ENCODE results near the gene FOXR1. TPM values are rescaled to one million over a fixed set of nuclear protein-coding genes. Genes with fewer than 3 reads are reported as not detected.
"Not testable (repeated sequence)": the region's sequence is repeated elsewhere in the genome, so short reads cannot be mapped to it uniquely, and the experiment has no call there.

The FOXR1 gene
- total RNA-seq, 2 experiments from 2014 or later: not detected

DNA sequence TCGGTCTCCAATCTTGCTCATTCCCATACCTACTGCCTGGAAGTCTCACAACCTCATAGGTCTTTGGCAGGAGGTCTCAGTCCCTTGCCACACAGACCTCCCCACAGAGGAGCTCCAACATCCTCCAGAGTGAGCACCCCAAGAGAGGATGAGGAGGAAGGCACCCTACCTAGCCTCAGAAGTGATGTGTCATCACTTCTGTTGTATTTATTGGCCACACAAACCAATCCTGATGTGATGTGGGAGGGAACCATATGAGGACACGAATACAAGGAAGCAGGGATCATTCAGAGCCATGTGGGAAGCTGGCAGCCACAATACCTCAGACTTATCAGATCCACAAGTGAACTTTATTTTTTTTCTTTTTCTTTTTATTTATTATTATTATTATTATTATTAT lies 24.5 kb upstream of the FOXR1 start:
- intact Hi-C loops (cut with DNase I, micrococcal nuclease): no loop called here
- H3K27me3 Mint-ChIP-seq: no peaks in the 10 kb centered on the region
- no peaks in the 10 kb centered on the region for H3K9me3 Mint-ChIP-seq (ENCODE audit: low read depth)
- ChIA-PET POLR2A (no interaction called here), CTCF (interaction anchor here (0.6 to 1.7 kb wide), 3 partner anchors 10 to 17 kb away, joined by 3 to 4 read pairs (median 4); no protein-coding TSS in a partner anchor)
- no peak overlapping the region for H3K4me3 Mint-ChIP-seq
- H3K27ac Mint-ChIP-seq: no peak overlapping the region
- peaks cover 8% of the 10 kb centered on the region for H3K4me1 Mint-ChIP-seq
- no peaks in the 10 kb centered on the region for H3K36me3 Mint-ChIP-seq (ENCODE audit: low read depth)
- DNase-seq (no peak), ATAC-seq (no peak)

DNA sequence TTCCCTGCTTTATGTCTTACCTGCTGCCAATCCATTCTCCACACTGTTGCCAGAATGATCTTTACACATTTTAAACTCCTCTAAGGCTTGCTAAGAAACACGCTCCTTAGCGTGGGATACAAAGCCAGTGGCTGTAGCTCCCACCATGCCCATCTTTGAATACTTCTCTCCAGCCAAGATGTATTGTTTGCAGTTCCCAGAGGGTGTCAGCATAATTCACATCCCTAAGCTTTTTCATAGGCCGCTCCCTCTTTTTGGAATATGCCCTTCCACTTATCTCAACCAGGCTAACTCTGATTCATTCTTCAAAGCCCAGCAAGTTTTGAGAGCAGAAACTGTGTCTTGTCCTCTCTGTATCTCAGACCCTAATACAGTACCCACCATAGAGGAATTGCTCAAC lies 23.6 kb upstream of the FOXR1 start:
- Mint-ChIP-seq H3K27ac (no peak overlapping the region), H3K36me3 (ENCODE audit: low read depth) (no peaks in the 10 kb centered on the region), H3K9me3 (ENCODE audit: low read depth) (no peaks in the 10 kb centered on the region), H3K4me3 (no peak overlapping the region), H3K27me3 (no peaks in the 10 kb centered on the region), H3K4me1 (peaks cover 7% of the 10 kb centered on the region)
- intact Hi-C loops (cut with DNase I, micrococcal nuclease): no loop called here
- ChIA-PET POLR2A (no interaction called here), CTCF (interaction anchor here (0.5 to 1.7 kb wide), 3 partner anchors 9 to 776 kb away, joined by 3 to 5 read pairs (median 4); no protein-coding TSS in a partner anchor)
- DNase-seq (no peak), ATAC-seq (no peak)

DNA sequence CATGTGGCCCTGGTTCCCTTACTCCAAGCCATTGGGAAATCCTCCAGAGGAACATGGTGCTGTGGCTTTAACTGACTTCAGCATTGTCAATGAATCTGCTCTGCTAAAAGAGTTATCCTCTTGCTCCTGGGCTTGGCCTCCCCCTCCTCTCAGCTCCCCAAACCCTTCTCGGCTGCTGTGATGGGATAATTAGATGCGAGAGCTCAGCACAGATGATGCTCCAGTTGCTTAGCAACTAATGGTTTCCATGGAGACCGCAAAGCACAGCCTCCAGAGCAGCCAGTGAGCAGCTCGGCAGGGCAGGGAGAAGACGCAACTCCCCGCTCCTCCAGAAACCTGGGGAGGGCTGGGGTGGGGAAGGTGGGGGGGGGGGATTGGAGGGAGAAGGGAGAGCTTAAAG lies 18.3 kb upstream of the FOXR1 start:
- H3K4me3 Mint-ChIP-seq: no peak overlapping the region
- DNase-seq (no peak), ATAC-seq (no peak)
- ChIA-PET POLR2A (no interaction called here), CTCF (interaction anchor here (0.6 to 8.1 kb wide), 5 partner anchors 10 to 265 kb away, joined by 3 to 70 read pairs (median 5); no protein-coding TSS in a partner anchor)
- H3K27me3 Mint-ChIP-seq: no peaks in the 10 kb centered on the region
- peaks cover 5% of the 10 kb centered on the region for H3K4me1 Mint-ChIP-seq
- H3K27ac Mint-ChIP-seq: no peak overlapping the region
- intact Hi-C loops (cut with DNase I, micrococcal nuclease): no loop called here
- H3K9me3 Mint-ChIP-seq (ENCODE audit: low read depth): no peaks in the 10 kb centered on the region
- no peaks in the 10 kb centered on the region for H3K36me3 Mint-ChIP-seq (ENCODE audit: low read depth)

DNA sequence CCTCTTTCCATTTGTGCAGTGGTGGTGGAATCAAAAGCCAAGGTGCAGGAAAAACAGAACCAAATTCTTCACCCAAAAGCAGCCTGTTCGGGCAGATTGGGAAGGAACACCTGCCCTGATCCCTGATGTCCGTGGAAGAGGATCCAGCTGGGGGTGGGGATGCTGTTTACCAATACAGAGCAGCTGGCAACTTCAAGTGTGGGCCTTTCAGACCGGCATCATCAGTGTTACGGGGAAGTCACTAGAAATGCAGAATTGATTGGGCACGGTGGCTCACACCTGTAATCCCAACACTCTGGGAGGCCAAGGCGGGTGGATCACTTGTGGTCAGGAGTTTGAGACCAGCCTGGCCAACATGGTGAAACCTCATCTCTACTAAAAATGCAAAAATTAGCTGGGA lies 17.6 kb upstream of the FOXR1 start:
- H3K36me3 Mint-ChIP-seq (ENCODE audit: low read depth); H3K4me3 Mint-ChIP-seq; ATAC-seq; intact Hi-C loops (cut with DNase I, micrococcal nuclease); H3K4me1 Mint-ChIP-seq; H3K9me3 Mint-ChIP-seq (ENCODE audit: low read depth); POLR2A ChIA-PET; DNase-seq; H3K27ac Mint-ChIP-seq; H3K27me3 Mint-ChIP-seq: not testable (repeated sequence)
- CTCF ChIA-PET: interaction anchor here (0.7 to 8.1 kb wide), 4 partner anchors 23 to 260 kb away, joined by 3 to 70 read pairs (median 5); no protein-coding TSS in a partner anchor

DNA sequence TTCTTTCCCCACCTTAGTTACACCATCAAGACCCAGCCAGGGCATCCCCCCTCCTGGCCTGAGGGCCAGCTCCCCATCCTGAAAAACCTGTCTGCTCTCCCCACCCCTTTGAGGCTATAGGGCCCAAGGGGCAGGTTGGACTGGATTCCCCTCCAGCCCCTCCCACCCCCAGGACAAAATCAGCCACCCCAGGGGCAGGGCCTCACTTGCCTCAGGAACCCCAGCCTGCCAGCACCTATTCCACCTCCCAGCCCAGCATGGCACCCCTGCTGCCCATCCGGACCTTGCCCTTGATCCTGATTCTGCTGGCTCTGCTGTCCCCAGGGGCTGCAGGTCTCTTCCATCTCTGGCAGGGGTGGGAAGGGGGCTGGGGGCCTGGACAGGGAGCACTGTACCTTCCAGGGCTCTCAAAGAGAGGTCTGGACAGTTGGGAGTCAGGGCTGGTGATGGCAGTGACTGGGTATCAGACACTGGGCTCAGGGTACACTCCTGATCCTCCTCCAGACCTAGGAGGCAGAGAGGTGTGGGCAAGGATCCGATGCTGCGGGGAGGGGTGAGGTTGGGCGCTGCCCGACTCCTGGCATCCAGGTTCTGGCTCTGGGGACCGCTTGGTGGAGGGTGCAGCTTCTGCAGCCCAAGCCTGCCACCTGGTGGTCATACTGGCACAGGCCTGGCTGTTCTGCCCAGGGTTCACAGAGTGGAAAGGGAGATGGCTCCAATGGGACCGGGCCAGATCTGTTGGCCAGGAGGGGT lies 15.3 kb upstream of the FOXR1 start, which contains the start of gene UPK2:
TSS of gene UPK2 (plus strand) at position 205 of the 753 bp plus-strand sequence. CDS start at position 258, 53 bp downstream.
- ATAC-seq (peak; percentile 100), DNase-seq (peak; percentile 95)
- Mint-ChIP-seq H3K9me3 (ENCODE audit: low read depth) (no peaks in the 10 kb centered on the region), H3K4me1 (peaks cover 5% of the 10 kb centered on the region), H3K36me3 (ENCODE audit: low read depth) (no peaks in the 10 kb centered on the region), H3K4me3 (no peak within 1 kb of the TSS), H3K27ac (peak within 1 kb of the TSS; percentile 0), H3K27me3 (no peaks in the 10 kb centered on the region)
- ChIA-PET CTCF (interaction anchor here (0.5 to 8.1 kb wide), 13 partner anchors 8 to 346 kb away, joined by 3 to 70 read pairs (median 4); no protein-coding TSS in a partner anchor), POLR2A (interaction anchor here (0.6 kb wide), 1 partner anchor 61 kb away, joined by 3 read pairs; no protein-coding TSS in a partner anchor)
- intact Hi-C loops (cut with DNase I, micrococcal nuclease): loop anchor here (1.0 kb wide), 5 partner anchors 26 to 361 kb away; no protein-coding TSS in a partner anchor

DNA sequence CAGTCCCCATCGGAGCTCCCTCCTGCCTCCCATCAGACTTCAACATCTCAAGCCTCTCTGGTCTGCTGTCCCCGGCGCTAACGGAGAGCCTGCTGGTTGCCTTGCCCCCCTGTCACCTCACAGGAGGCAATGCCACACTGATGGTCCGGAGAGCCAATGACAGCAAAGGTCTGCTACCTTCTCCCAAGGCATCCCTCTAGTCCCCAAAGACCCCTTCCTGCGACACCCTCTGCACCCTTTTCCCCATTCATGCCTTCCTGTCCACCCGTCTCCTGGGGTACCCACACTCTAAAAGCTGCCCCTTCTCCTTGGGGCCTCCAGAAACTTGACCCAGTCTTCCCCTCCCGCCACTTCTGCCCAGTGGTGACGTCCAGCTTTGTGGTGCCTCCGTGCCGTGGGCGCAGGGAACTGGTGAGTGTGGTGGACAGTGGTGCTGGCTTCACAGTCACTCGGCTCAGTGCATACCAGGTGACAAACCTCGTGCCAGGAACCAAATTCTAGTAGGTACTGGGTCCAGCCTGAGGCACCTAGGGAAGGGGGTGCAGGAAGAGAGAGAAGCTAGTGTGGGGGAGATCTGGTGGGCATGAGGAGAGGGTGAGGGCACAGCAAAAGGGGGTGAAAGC lies 14.6 kb upstream of the FOXR1 start:
- CTCF ChIA-PET: interaction anchor here (0.5 to 8.1 kb wide), 17 partner anchors 8 to 512 kb away, joined by 3 to 70 read pairs (median 4); no protein-coding TSS in a partner anchor
- no peaks in the 10 kb centered on the region for H3K36me3 Mint-ChIP-seq (ENCODE audit: low read depth)
- intact Hi-C loops (cut with DNase I, micrococcal nuclease): loop anchor here (1.0 kb wide), 5 partner anchors 27 to 362 kb away; no protein-coding TSS in a partner anchor
- DNase-seq (no peak), ATAC-seq (no peak)
- H3K9me3 Mint-ChIP-seq (ENCODE audit: low read depth): no peaks in the 10 kb centered on the region
- peaks cover 5% of the 10 kb centered on the region for H3K4me1 Mint-ChIP-seq
- H3K4me3 Mint-ChIP-seq: no peak overlapping the region
- H3K27ac Mint-ChIP-seq: no peak overlapping the region
- no peaks in the 10 kb centered on the region for H3K27me3 Mint-ChIP-seq
- POLR2A ChIA-PET: no interaction called here

DNA sequence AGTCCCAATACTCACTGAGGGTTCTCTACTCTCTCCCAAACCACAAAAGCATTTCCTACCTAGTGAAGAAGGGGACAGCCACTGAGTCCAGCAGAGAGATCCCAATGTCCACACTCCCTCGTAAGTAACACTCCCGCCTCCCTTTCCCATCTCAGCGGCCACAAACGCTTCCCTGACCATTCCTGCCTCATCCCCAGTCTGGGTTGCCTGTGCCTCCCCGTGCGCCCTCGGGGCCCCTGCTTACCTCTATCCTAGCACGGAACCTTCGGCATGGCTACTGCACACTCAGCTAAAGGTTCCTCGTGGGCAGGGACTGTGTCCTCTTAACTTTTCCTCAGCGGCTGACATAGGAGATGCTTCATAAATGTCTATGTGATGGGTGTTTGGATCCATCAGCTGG lies 14.0 kb upstream of the FOXR1 start:
- intact Hi-C loops (cut with DNase I, micrococcal nuclease): no loop called here
- ChIA-PET POLR2A (no interaction called here), CTCF (interaction anchor here (0.6 to 8.1 kb wide), 17 partner anchors 8 to 513 kb away, joined by 3 to 70 read pairs (median 4); no protein-coding TSS in a partner anchor)
- Mint-ChIP-seq H3K27me3 (no peaks in the 10 kb centered on the region), H3K36me3 (ENCODE audit: low read depth) (no peaks in the 10 kb centered on the region), H3K27ac (no peak overlapping the region), H3K9me3 (ENCODE audit: low read depth) (no peaks in the 10 kb centered on the region), H3K4me1 (peaks cover 5% of the 10 kb centered on the region), H3K4me3 (no peak overlapping the region)
- ATAC-seq (no peak), DNase-seq (no peak)

DNA sequence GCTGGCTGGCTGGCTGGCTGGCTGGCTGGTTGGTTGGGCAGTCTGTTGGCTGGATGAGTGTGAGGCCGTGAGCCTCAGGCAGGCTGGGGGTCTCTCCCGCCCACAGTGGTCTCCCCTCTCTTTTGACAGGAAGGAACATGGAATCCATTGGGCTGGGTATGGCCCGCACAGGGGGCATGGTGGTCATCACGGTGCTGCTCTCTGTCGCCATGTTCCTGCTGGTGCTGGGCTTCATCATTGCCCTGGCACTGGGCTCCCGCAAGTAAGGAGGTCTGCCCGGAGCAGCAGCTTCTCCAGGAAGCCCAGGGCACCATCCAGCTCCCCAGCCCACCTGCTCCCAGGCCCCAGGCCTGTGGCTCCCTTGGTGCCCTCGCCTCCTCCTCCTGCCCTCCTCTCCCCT lies 13.6 kb upstream of the FOXR1 start:
- H3K27me3 Mint-ChIP-seq: no peaks in the 10 kb centered on the region
- intact Hi-C loops (cut with DNase I, micrococcal nuclease): no loop called here
- ATAC-seq (no peak), DNase-seq (no peak)
- H3K4me3 Mint-ChIP-seq: no peak overlapping the region
- ChIA-PET POLR2A (no interaction called here), CTCF (interaction anchor here (0.6 to 8.1 kb wide), 7 partner anchors 14 to 268 kb away, joined by 3 to 70 read pairs (median 5); no protein-coding TSS in a partner anchor)
- no peak overlapping the region for H3K27ac Mint-ChIP-seq
- no peaks in the 10 kb centered on the region for H3K9me3 Mint-ChIP-seq (ENCODE audit: low read depth)
- no peaks in the 10 kb centered on the region for H3K36me3 Mint-ChIP-seq (ENCODE audit: low read depth)
- peaks cover 5% of the 10 kb centered on the region for H3K4me1 Mint-ChIP-seq

DNA sequence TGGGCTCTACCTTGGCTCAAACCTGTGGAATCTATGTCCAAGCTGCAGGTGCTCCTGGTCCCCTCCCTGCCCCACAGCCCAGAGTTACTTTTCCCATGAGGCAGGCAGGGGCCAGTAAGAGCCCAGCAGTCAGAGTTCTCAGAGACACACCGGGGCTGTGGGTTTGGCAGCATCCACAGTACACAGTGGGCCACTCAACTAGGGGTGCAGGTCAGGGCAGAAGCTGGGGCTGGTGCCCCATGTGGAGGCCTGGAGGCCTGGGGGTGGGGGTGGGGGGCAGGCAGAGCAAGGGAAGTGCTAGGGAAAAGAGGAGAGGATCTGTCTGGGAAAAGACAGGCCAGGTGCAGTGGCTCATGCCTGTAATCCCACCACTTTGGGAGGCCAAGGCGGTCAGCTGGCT lies 13.0 kb upstream of the FOXR1 start:
- ATAC-seq (no peak), DNase-seq (no peak)
- H3K4me1 Mint-ChIP-seq: peaks cover 5% of the 10 kb centered on the region
- ChIA-PET POLR2A (no interaction called here), CTCF (interaction anchor here (0.7 to 8.1 kb wide), 2 partner anchors 51 to 148 kb away, joined by 3 to 70 read pairs; no protein-coding TSS in a partner anchor)
- intact Hi-C loops (cut with DNase I, micrococcal nuclease): no loop called here
- no peaks in the 10 kb centered on the region for H3K27me3 Mint-ChIP-seq
- H3K27ac Mint-ChIP-seq: no peak overlapping the region
- H3K4me3 Mint-ChIP-seq: no peak overlapping the region
- no peaks in the 10 kb centered on the region for H3K9me3 Mint-ChIP-seq (ENCODE audit: low read depth)
- no peaks in the 10 kb centered on the region for H3K36me3 Mint-ChIP-seq (ENCODE audit: low read depth)

DNA sequence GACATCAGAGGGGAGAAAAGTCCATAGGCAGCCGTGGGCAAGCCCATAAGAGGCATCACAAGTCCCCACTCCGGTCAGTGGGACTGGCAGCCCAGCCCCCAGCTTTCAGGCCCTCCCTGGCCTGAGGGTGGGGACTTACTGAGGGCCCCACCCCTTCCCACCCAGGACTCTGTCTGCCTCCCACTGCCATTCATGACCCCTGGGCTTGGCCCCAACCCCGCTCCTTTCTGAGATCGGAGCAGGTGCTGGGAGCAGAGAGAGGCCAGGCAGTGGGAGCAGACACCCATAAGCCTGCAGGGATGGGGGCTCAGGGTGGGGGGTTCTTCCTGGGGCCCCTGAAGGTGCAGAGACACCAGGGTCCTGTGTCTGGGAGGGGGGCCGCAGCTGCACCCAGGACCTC lies 10.4 kb upstream of the FOXR1 start:
- Mint-ChIP-seq H3K36me3 (ENCODE audit: low read depth) (no peaks in the 10 kb centered on the region), H3K9me3 (ENCODE audit: low read depth) (no peaks in the 10 kb centered on the region), H3K4me3 (no peak overlapping the region), H3K27me3 (no peaks in the 10 kb centered on the region), H3K27ac (no peak overlapping the region), H3K4me1 (peaks cover 5% of the 10 kb centered on the region)
- ChIA-PET POLR2A (interaction anchor here (0.5 kb wide), 1 partner anchor 328 kb away, joined by 6 read pairs; no protein-coding TSS in a partner anchor), CTCF (interaction anchor here (0.5 to 1.7 kb wide), 2 partner anchors 55 to 377 kb away, joined by 3 to 6 read pairs; no protein-coding TSS in a partner anchor)
- intact Hi-C loops (cut with DNase I, micrococcal nuclease): no loop called here
- ATAC-seq: no peak
- no peak for DNase-seq

DNA sequence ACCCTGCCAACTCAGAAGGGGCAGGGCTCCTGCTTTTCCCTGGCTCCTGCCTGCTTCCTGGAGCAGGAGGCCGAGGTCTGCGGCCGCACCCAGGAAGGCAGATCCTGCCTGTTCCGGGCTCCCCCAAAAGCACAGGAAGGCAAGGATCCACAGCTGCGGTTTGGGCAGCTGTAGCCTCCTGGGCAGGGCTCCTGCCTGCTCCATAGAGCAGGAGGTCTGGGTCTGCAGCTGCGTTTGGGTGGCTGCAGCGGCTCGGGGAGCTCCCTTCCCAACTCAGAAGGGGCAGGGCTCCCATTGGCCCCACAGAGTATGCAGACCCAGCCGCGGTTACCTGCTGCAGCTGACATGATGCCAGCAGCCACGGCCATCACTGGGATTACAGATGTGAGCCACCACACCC lies 10.0 kb upstream of the FOXR1 start:
- Mint-ChIP-seq H3K36me3 (ENCODE audit: low read depth) (no peaks in the 10 kb centered on the region), H3K27me3 (no peaks in the 10 kb centered on the region), H3K9me3 (ENCODE audit: low read depth) (no peaks in the 10 kb centered on the region), H3K4me1 (peaks cover 1% of the 10 kb centered on the region), H3K27ac (no peak overlapping the region), H3K4me3 (no peak overlapping the region)
- no peak for ATAC-seq
- ChIA-PET CTCF (interaction anchor here (0.7 to 1.7 kb wide), 2 partner anchors 56 to 313 kb away, joined by 3 to 6 read pairs; no protein-coding TSS in a partner anchor), POLR2A (interaction anchor here (0.5 kb wide), 1 partner anchor 328 kb away, joined by 6 read pairs; no protein-coding TSS in a partner anchor)
- no peak for DNase-seq
- intact Hi-C loops (cut with DNase I, micrococcal nuclease): no loop called here

Measured in activated CD4-positive, alpha-beta T cell treated with anti-CD3 and anti-CD28 coated beads for 36 hours (primary cell).